HUES64 (cell line): Measurements from ENCODE around the gene HMCN1.
"Not testable (repeated sequence)": the region's sequence is repeated elsewhere in the genome, so short reads cannot be mapped to it uniquely, and the experiment has no call there.

Source experiments
- H3K27ac ChIP-seq: 2 replicates; pipeline ENCODE4 v1.7.0; 2013; ENCODE audit warnings: low read depth, low read length, inconsistent platforms
- H3K27me3 ChIP-seq: 2 replicates; pipeline ENCODE4 v1.6.1; 2013; ENCODE audit warnings: mild to moderate bottlenecking, low read length; ENCODE audit not compliant: insufficient read depth
- H3K36me3 ChIP-seq: 2 replicates; pipeline ENCODE4 v1.6.1; 2013; ENCODE audit warnings: mild to moderate bottlenecking, low read length; ENCODE audit not compliant: insufficient read depth
- H3K4me1 ChIP-seq: 2 replicates; pipeline ENCODE4 v1.6.1; 2013; ENCODE audit warnings: mild to moderate bottlenecking, low read length, moderate library complexity; ENCODE audit not compliant: insufficient read depth
- H3K4me3 ChIP-seq: 2 replicates; pipeline ENCODE4 v1.5.1; 2013; ENCODE audit warnings: mild to moderate bottlenecking, low read length, moderate library complexity
- H3K9ac ChIP-seq: 2 replicates; pipeline ENCODE4 v1.6.1; 2013; ENCODE audit warnings: mild to moderate bottlenecking, low read depth, low read length
- H3K9me3 ChIP-seq: 2 replicates; pipeline ENCODE4 v1.6.1; 2013; ENCODE audit warnings: low read depth, low read length; ENCODE audit not compliant: insufficient read depth
- WGBS: fragments of 150-250, 120-280 bp; methylation state at CpG from one replicate; pipeline ENCODE4 v1.1.7; 2013; ENCODE audit warnings: missing lambda C conversion rate; 5-methylcytosine and 5-hydroxymethylcytosine counted together

The HMCN1 gene

DNA sequence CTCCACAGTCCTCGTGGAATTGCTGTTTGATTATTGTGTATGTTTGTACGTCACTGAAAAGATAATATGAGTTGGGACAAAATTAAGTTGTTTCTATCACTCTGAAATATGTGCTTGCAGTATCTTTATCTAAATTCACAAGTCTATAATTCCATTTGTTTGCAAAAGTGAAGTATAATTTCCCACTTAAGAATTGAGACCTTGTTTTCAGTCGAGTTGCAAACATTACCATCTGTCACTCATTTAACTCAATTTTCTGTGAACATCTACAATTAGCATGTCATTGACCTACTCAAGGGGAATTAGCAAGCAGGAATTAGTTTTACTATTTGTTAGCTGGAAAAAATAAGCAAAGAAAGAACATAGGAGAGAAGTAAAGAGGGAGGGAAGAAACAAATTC, 445.0 kb downstream of the HMCN1 start:
- H3K27ac ChIP-seq: no peak overlapping the region
- H3K4me3 ChIP-seq: no peak overlapping the region
- no peaks in the 10 kb centered on the region for H3K4me1 ChIP-seq
- no peak overlapping the region for H3K9ac ChIP-seq
- no peaks in the 10 kb centered on the region for H3K9me3 ChIP-seq
- 55% methylated on average over 1 of the region's 3 CpGs for WGBS
- no peaks in the 10 kb centered on the region for H3K36me3 ChIP-seq
- H3K27me3 ChIP-seq: no peaks in the 10 kb centered on the region

DNA sequence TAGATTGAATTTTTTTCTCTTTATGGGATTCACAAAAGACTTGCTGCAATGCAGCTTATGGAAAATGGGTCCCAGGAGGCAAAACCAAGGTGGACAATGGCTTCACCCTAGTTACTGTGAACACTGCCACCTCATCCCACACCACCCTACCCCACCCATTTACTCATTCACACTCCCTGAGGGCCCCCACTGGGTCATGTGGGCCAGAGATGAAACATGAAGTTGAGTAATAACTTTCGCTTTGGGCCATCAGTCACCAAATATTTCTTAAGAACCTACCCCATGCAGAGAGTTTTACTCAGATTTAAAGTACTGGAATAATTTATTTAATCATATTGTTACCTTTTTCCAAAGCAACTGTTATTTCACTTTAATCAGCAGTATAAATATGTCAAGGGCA, 449.0 kb downstream of the HMCN1 start:
- Histone ChIP-seq H3K9me3 (no peaks in the 10 kb centered on the region), H3K4me1 (no peaks in the 10 kb centered on the region), H3K9ac (no peak overlapping the region), H3K27me3 (no peaks in the 10 kb centered on the region), H3K4me3 (no peak overlapping the region), H3K27ac (no peak overlapping the region), H3K36me3 (no peaks in the 10 kb centered on the region)
- 100% methylated on average over 1 of the region's 1 CpG for WGBS

DNA sequence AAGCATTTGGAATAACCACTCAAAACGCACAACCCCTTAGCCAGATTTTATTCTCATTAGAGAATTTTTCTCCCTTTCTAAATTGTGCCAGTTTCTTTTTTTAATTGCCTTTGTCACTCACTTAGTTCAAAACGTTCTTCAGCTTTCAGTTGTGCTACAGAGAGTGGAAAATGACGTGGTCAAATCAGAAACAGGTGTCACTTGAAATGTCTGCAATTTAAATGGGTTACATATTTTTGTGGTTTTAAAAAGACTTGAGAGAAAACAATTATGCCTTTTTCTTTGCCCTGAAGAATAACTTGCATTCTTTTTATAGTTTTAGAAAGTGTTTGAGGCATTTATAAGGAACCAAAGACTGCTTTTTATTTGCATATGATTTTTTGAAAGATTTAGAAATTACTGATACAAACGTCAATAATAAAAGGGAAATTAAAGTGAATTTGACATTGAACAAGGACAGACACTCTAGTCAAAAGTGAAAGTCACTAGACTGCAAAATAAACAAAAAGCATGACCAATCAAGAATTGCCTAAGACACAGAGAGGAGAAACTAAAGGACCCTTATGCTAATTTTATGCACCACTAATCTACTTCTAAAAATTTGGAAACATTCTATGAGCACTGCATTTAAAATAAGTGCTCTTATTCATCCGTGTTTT, 449.9 kb downstream of the HMCN1 start:
- no peaks in the 10 kb centered on the region for H3K27me3 ChIP-seq
- WGBS: 87% methylated on average over 4 of the region's 5 CpGs
- H3K9me3 ChIP-seq: no peaks in the 10 kb centered on the region
- H3K4me3 ChIP-seq: no peak overlapping the region
- no peaks in the 10 kb centered on the region for H3K4me1 ChIP-seq
- no peak overlapping the region for H3K27ac ChIP-seq
- no peak overlapping the region for H3K9ac ChIP-seq
- H3K36me3 ChIP-seq: no peaks in the 10 kb centered on the region

DNA sequence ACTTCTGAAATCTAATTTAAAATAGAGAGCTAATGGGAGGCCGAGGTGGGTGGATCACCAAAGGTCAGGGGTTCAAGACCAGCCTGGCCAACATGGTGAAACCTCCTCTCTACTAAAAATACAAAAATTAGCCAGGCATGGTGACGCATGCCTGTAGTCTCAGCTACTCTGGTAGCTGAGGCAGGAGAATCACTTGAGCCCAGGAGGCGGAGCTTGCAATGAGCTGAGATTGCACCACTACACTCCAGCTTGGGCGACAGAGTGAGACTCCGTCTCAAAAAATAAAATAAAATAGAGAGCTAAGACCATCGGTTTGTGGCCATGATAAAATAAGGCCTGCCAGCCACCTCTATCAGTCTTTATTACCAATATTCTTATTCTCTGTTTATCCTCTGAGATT, 452.1 kb downstream of the HMCN1 start:
- 91% methylated on average over 6 of the region's 6 CpGs for WGBS
- H3K9me3 ChIP-seq: not testable (repeated sequence)

DNA sequence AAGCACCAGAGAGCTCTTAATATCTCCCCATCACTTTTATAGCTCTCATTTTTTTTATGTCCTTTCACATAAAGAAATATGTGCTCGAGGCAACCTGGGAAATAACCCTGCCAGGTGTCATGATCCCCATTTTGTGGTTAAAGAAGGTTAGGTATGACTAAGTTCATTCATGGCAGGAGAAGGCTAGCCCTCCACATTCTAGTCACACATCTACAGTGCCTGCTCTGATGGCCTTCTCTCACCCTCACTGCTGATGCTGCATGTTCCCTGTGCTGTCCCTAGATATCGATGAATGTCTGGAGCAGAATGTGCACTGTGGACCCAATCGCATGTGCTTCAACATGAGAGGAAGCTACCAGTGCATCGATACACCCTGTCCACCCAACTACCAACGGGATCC, 453.4 kb downstream of the HMCN1 start:
- H3K9ac ChIP-seq: no peak overlapping the region
- H3K4me3 ChIP-seq: no peak overlapping the region
- no peak overlapping the region for H3K27ac ChIP-seq
- no peaks in the 10 kb centered on the region for H3K27me3 ChIP-seq
- WGBS: 92% methylated on average over 5 of the region's 5 CpGs
- H3K9me3 ChIP-seq: no peaks in the 10 kb centered on the region
- no peaks in the 10 kb centered on the region for H3K36me3 ChIP-seq
- no peaks in the 10 kb centered on the region for H3K4me1 ChIP-seq

More for the DNA sequence above, 452.1 kb downstream of the HMCN1 start:
- not testable (repeated sequence) for H3K36me3 ChIP-seq, H3K4me1 ChIP-seq, H3K27ac ChIP-seq, H3K9ac ChIP-seq, H3K4me3 ChIP-seq, H3K27me3 ChIP-seq

DNA sequence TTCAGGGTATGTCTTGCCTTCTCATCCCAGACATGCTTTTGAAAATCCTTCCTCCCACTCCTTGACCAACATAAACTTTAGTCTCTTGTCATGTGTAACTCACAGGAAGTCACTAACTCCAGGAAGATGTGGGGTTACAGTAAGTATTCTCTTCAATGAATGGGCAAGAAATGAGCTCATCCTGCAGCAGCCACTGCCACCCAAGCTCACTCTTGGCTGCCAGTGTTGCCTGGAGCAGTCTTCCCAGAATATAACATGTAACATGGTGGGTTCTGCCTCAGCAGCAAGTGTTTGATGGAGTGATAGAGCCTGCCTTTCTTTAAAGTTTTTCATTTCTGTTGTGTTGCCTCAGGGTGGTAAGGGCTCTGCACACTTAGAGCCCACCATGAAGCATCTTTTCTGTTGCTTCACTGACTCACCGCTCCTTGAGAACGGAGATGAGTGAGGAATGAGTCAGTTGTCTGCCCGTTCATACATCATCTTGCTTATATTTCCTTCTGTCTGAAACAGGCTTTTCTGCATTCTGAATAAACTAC, 453.9 kb downstream of the HMCN1 start:
- WGBS: 90% methylated on average over 3 of the region's 3 CpGs
- no peaks in the 10 kb centered on the region for H3K36me3 ChIP-seq
- no peak overlapping the region for H3K27ac ChIP-seq

DNA sequence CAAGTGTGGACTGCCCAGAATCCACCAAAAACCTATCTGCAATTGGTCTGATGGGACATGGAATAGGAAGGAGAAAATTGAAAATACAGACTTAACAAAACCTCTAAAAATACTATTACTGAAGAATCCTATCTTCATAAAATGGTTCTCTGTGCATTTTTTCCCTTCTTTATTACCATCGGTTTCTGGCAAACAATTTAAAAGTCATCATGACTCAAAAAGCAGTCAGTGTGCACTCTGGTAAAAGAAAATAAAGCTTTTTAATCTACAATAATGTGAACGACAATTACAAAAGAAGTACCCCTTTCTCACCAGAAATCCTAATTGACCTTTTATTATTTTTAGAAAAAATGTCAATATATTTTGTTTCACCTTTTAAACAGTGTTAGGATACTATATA, 454.5 kb downstream of the HMCN1 start:
- 96% methylated on average over 1 of the region's 2 CpGs for WGBS
- H3K9ac ChIP-seq: no peak overlapping the region
- H3K27me3 ChIP-seq: no peaks in the 10 kb centered on the region
- H3K4me1 ChIP-seq: no peaks in the 10 kb centered on the region
- no peak overlapping the region for H3K4me3 ChIP-seq
- no peaks in the 10 kb centered on the region for H3K9me3 ChIP-seq
- H3K36me3 ChIP-seq: no peaks in the 10 kb centered on the region
- no peak overlapping the region for H3K27ac ChIP-seq

More for the DNA sequence above, 453.9 kb downstream of the HMCN1 start:
- H3K4me3 ChIP-seq: no peak overlapping the region
- H3K4me1 ChIP-seq: no peaks in the 10 kb centered on the region
- no peaks in the 10 kb centered on the region for H3K27me3 ChIP-seq
- no peak overlapping the region for H3K9ac ChIP-seq
- no peaks in the 10 kb centered on the region for H3K9me3 ChIP-seq

DNA sequence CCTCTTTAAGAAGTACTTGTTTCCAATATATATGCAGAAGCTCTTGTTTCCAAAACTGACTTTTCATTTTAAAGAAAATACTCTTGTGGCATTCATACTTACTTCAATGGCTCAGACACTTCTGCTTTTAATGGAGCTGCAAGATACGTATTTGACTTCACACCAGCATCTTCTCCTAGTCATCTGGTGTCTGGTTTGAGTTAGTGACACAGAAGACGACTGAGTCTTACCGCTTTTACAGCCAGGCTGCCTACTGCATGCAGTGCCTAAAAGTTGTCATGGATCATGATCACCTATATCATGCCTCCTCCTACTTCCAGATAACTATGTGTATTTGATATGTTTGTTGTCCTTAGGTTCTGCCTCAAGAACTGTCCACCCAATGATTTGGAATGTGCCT, 455.0 kb downstream of the HMCN1 start:
- WGBS: 95% methylated on average over 3 of the region's 3 CpGs
- Histone ChIP-seq H3K9ac (no peak overlapping the region), H3K9me3 (no peaks in the 10 kb centered on the region), H3K27me3 (no peaks in the 10 kb centered on the region), H3K4me3 (no peak overlapping the region), H3K27ac (no peak overlapping the region), H3K36me3 (no peaks in the 10 kb centered on the region), H3K4me1 (no peaks in the 10 kb centered on the region)

DNA sequence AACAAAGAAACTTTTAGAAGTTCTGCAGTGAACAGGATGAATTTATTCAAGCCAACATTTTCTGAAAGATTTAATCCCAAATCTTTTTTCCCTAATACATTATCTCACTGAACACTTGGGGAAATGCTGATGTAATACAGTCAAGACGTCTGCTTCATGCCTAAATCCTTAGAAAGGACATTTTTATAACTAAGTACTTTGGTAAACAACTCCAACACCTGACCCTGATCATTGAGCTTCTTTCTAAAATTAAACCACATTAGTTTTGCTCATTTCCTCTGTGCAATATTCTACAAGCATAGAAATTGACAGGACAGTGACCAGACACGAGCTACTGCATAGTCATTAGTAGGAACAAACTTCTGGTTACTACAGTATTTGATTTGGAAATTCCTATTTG, 457.3 kb downstream of the HMCN1 start:
- Histone ChIP-seq H3K4me3 (no peak overlapping the region), H3K36me3 (no peaks in the 10 kb centered on the region), H3K27ac (no peak overlapping the region), H3K27me3 (no peaks in the 10 kb centered on the region), H3K9me3 (no peaks in the 10 kb centered on the region), H3K4me1 (no peaks in the 10 kb centered on the region), H3K9ac (no peak overlapping the region)
- WGBS: 88% methylated on average over 2 of the region's 2 CpGs

DNA sequence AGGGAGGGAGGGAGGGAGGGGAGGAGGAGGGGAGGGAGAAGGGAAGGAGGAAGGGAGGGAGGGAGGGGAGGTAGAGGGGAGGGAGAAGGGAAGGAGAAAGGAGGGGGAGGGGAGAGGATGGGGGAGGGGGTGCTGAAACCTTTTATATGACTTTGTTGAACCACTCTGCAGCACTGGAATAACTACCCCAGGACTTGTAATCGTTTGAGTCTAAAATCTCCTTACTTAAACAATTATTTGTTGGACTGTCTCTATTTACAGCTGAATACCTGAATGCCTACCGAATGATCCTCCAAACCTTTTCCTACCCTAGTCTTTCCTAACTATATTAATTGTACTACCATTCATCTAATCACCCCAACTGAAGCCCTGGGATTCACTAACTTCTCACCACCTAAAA, 459.0 kb downstream of the HMCN1 start:
- Histone ChIP-seq H3K9me3 (no peaks in the 10 kb centered on the region), H3K27me3 (no peaks in the 10 kb centered on the region), H3K36me3 (no peaks in the 10 kb centered on the region), H3K9ac (no peak overlapping the region), H3K4me3 (no peak overlapping the region), H3K4me1 (no peaks in the 10 kb centered on the region), H3K27ac (no peak overlapping the region)
- 95% methylated on average over 2 of the region's 2 CpGs for WGBS

DNA sequence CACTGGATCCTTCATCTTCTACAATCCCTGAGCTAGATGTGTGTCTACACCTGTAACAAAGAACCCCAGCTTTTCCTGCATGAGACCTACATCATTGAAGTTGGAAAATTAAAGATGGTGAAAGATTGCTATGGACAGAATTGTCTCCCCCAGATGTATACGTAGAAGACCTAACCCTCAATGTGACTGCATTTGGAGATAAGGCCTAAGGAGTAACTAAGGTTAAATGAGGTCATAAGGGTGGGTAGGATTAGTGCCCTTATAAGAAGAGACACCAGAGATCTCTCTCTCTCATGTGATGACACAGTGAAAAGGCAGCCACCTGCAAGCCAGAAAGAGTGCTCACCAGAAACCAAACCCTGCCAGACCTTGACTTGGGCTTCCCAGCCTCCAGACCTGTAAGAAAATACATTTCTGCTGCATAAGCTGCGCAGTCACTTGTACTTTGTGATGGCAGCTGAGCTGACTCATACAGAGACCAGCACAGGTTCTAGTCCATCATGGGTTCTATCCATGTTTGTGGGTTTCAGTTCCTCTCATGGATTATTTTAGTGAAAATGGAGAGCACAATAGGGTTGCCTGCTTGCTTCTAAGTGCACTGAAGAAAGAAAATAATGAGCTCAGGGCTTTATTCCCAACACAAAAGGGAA, 460.0 kb downstream of the HMCN1 start:
- Histone ChIP-seq H3K4me3 (no peak overlapping the region), H3K4me1 (no peaks in the 10 kb centered on the region), H3K9ac (no peak overlapping the region), H3K27me3 (no peaks in the 10 kb centered on the region), H3K27ac (no peak overlapping the region), H3K9me3 (no peaks in the 10 kb centered on the region), H3K36me3 (no peaks in the 10 kb centered on the region)
- WGBS: 94% methylated on average over 2 of the region's 2 CpGs
